ENCODE data around the gene TMEM114. TPM values are rescaled to one million over a fixed set of nuclear protein-coding genes. Genes with fewer than 3 reads are reported as not detected.

The TMEM114 gene
- total RNA-seq, 1 experiment from 2014 or later: not detected

- CTCF ChIA-PET: no interaction called here
Measured at GRCh38 chr16:8634991-8635736, 44.9 kb upstream of the TMEM114 start.

GRCh38 chr16:8632675-8633182, 42.4 kb upstream of the TMEM114 start:
- Histone ChIP-seq H3K4me3 (ENCODE audit: low read depth in 2 of 2, low read length in 2 of 2) (no peak overlapping the region), H3K27ac (ENCODE audit: low read length) (no peak overlapping the region), H3K4me1 (ENCODE audit: control insufficient read depth, insufficient read depth, low read length) (no peaks in the 10 kb centered on the region), H3K27me3 (ENCODE audit: control insufficient read depth, insufficient read depth, low read length) (no peaks in the 10 kb centered on the region), H3K36me3 (ENCODE audit: control insufficient read depth, insufficient read depth, low read length) (peaks cover 5% of the 10 kb centered on the region), H3K9me3 (ENCODE audit: control insufficient read depth, insufficient read depth, low read depth, low read length) (no peaks in the 10 kb centered on the region)
- ChIA-PET CTCF (no interaction called here), POLR2A (no interaction called here)
- TF ChIP-seq CTCF (IDR thresholded peaks at IDR 0.05) (no peak), SIN3A (IDR thresholded peaks at IDR 0.05; ENCODE audit: borderline replicate concordance, insufficient read depth, low read depth, low read length) (no peak)
- intact Hi-C loops (cut with micrococcal nuclease; ENCODE audit: unreplicated experiment) (no loop called here), in situ Hi-C loops (cut with HindIII; ENCODE audit: low pct_unique_long_range_greater_than_20kb, low sequenced_read_pairs) (no loop called here)
- DNase-seq (ENCODE audit: low read depth, low spot score) (no peak), ATAC-seq (no peak)
- BruUV-seq (replicated peaks): no TSS peak

More at GRCh38 chr16:8634991-8635736, 44.9 kb upstream of the TMEM114 start:
- ATAC-seq (peak; percentile 76), DNase-seq (ENCODE audit: low read depth, low spot score) (no peak)
- H3K27ac ChIP-seq (ENCODE audit: low read length): no peak overlapping the region
- intact Hi-C loops (cut with micrococcal nuclease; ENCODE audit: unreplicated experiment) (no loop called here), in situ Hi-C loops (cut with HindIII; ENCODE audit: low pct_unique_long_range_greater_than_20kb, low sequenced_read_pairs) (no loop called here)
- POLR2A ChIA-PET: no interaction called here
- peak; percentile 83 for TF ChIP-seq CTCF (IDR thresholded peaks at IDR 0.05)
- TF ChIP-seq REST (IDR thresholded peaks at IDR 0.05; ENCODE audit: insufficient read depth in 1 of 2, low read depth in 2 of 2, low read length in 1 of 2): no peak
- no peak overlapping the region for H3K4me3 ChIP-seq (ENCODE audit: low read depth in 2 of 2, low read length in 2 of 2)
- no peaks in the 10 kb centered on the region for H3K27me3 ChIP-seq (ENCODE audit: control insufficient read depth, insufficient read depth, low read length)
- H3K4me1 ChIP-seq (ENCODE audit: control insufficient read depth, insufficient read depth, low read length): no peaks in the 10 kb centered on the region
- H3K36me3 ChIP-seq (ENCODE audit: control insufficient read depth, insufficient read depth, low read length): peaks cover 2% of the 10 kb centered on the region
- no peaks in the 10 kb centered on the region for H3K9me3 ChIP-seq (ENCODE audit: control insufficient read depth, insufficient read depth, low read depth, low read length)
- no TSS peak for BruUV-seq (replicated peaks)
